Activated CD4-positive, alpha-beta T cell treated with anti-CD3 and anti-CD28 coated beads, Interleukin-2, amount 50 U/mL, for 1 hour (primary cell): ENCODE measurements around the gene LRRC14B.

ENCODE experiments used
- DNase-seq: peaks from one replicate; pipeline ENCODE4 v3.0.0-alpha.2; 2020

LRRC14B gene

DNA sequence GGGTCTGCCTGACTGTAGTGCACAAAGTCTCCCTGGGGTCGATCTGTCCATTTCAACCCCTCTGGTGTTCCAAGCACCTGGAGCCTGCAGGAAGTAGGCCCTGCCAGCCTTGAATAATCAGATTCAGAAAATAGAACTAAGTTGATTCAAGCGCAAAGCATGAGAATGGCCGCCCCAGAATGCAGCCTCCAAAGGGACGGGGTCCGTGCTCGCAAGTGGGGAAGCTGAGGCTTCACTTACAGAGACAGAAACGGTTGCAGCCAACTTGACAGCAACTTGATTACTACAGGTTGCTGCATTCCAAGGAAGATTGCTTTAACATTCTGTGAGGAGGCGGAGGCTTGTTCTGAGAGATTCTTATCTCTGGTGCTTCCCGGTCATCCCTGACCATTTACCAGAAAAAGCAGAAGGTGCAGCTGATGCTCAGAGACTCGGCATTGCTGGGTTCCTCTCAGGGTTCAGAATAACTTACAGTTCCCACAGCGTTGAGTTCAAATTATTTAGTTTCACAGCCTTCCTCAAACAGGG is 14.9 kb upstream of the LRRC14B start:
- no peak for DNase-seq

DNA sequence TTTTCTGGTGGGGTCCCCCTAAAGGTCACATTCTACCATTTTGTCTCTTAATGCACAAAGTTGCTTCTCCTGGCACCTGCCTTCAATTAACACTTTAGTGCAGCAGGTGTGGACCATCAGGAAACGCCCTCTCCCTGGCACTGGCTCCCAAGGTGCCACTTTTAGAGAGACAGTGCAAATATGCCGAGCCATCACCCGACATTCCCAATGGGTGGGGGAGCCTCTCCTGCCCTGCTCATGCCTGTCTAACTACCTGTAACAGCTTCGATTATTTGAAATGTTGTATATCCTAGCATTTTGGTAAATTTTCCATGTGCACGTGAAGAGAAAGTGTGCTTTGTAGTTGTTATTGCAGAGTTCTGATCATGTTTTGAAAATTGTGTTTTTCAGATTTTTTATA is 13.2 kb upstream of the LRRC14B start:
- DNase-seq, result no peak

DNA sequence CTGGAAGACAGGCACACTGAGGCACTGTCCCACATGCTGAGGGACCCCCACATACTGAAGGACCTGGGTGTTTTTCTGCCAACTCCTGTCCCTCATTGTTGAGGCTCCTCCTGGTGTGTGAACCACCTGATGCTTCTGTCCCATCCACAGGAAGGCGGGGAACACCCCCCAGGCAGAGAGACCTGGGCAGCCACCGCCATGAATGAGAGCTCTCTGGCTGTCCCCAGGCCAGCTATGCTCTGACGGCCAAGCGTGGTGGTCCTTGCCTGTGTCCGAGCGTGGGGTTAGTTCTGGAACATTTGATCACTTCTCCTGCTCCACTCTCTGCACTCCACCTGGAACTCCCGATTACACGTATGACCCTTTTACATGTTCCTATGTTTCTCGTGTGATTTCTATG is 11.9 kb upstream of the LRRC14B start:
- no peak for DNase-seq

DNA sequence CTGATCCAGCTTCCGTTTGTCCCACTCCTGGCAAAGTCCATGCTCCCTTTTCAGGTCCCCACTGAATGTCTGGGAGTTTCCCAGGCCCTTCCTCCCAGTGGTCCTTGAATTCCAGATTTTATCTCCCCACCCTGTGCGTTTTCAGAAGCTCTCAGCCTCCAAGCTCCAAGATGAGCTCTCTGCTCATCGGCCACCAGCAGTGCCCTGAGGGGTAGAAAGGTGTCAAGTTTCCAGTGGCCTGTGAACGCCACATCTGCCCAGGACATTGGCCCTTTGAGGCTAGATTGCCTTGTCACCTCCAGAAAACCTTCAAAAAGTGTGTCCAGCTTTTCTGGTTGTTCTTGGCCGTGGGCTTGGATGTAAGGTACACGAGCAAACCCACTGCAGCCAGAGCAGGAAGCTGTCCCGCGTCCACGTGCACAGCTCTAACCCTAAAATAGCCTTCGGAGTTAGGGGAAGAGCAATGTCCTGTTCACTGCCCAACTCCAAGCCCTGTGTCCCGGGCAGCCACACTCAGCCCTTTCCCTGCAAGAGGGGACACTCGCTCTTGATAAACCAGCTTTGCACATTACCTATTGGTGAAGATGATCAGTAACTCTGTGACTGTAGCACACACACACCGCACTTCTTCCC is 10.9 kb upstream of the LRRC14B start:
- DNase-seq, result no peak

DNA sequence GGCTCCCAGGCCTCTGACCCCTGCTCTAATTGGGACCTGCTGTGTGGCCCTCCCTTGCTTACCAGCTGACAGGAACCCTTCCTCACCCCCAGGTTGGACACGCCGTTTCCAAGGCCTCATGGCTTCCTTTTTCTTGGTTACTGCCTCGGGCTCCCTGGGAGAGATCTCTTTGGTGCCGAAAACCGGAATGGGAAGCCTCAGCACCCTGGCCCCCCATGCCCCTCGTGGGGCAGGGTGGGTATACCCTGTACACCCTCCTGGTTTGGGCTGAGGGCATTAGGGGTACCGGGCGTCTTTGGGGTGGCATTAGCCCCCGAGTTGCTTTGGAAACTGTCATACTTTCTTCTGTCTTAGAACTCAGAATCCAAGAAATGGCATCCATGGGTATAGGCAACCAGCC is 10.1 kb upstream of the LRRC14B start:
- no peak for DNase-seq

DNA sequence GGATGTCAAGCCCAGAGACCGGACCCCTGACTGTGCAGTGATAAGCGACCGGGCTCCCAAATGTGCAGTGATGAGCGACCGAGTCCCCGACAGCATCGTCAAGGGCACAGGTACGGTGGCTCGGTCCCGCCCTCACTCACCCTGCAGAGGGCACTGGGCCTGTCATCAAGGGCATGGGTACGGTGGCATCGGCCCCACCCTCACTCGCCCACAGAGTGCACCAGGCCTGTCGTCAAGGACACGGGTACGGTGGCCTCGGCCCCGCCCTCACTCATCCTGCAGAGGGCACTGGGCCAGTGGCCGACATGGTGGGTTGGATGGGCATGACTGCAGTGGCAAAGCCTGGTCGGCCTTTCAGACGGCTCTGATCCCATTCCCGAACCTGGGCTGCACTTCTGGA is 9.7 kb upstream of the LRRC14B start:
- DNase-seq, result no peak

DNA sequence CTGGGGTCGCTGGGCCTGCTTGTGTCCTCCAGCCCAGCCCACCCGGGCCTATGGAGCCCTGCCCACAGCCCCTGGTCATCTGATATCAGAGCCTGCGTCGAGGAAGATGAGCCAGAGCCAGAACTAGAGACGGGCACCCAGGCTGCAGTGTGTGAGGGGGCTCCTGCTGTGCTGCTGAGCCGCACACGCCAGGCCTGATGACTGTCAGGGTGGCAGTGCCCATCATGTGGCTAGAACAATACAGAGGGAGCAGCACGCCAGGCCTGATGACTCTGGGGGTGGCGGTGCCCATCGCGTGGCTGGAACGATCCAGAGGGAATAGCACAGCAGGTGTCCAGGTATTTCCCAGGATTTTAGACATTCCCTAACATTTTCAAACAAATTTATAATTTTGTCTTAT is 9.2 kb upstream of the LRRC14B start:
- no peak for DNase-seq

DNA sequence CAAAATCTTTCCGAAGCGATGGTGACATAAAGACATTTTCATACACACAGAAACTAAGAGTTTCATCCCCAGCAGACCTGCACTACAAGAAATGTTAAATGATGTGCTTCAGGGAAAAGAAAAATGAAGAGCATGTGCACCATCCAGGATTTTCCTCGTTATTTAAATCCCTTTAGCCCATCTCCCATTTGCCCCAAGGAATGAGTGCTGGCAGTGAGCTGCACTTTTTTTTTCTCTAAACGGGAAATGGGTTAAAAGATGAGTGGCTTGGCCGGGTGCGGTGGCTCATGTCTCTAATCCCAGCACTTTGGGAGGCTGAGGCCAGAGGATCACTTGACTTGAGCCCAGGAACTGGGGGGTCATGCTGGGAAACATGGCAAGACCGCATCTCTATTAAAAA is 6.8 kb upstream of the LRRC14B start:
- no peak for DNase-seq

DNA sequence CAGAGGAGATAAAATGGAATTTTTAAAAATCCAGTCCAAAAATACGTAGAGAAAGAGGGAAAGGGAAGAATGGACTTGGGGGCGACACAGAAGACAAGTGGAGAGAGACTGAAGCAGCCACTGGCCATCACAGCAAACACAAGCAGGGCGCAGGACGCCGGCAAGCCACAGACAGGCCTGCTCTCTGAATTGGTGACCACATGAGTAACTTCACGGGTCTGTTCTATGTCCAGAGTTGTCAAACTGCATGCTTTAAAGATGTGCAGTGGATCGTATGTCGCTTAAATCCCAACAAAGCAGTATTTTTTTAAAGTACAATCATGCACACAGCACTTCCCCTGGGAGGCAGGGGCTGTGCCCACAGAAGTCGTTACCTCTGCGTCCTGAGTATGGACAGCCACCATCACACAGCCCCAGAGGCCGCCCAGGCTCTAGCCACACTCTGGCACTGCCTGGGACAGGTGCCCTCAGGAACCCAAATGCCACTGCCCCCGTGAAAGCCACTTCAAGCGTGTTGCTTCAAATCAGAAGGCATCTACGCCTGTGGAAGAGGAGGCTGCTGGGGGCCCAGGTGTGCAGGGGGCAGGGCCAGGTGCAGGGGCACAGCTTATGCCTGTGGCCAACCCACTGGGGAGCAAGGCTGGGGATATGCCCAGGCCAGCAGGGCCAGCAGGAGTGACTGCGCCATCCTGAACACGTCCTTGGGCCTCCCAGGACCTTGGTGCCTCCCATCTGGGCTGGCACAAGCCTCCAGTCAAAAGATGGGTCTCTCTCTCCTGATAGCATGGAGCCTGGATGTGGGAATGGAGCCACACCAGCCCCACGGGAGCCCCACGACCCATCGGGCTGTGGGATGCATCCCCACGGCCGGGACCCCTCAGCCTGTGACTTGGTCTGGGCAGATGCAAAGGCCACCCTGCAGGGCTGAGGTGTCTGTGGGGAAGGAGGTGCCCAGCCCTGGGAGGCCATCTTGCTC is 5.9 kb upstream of the LRRC14B start:
- DNase-seq, result no peak

DNA sequence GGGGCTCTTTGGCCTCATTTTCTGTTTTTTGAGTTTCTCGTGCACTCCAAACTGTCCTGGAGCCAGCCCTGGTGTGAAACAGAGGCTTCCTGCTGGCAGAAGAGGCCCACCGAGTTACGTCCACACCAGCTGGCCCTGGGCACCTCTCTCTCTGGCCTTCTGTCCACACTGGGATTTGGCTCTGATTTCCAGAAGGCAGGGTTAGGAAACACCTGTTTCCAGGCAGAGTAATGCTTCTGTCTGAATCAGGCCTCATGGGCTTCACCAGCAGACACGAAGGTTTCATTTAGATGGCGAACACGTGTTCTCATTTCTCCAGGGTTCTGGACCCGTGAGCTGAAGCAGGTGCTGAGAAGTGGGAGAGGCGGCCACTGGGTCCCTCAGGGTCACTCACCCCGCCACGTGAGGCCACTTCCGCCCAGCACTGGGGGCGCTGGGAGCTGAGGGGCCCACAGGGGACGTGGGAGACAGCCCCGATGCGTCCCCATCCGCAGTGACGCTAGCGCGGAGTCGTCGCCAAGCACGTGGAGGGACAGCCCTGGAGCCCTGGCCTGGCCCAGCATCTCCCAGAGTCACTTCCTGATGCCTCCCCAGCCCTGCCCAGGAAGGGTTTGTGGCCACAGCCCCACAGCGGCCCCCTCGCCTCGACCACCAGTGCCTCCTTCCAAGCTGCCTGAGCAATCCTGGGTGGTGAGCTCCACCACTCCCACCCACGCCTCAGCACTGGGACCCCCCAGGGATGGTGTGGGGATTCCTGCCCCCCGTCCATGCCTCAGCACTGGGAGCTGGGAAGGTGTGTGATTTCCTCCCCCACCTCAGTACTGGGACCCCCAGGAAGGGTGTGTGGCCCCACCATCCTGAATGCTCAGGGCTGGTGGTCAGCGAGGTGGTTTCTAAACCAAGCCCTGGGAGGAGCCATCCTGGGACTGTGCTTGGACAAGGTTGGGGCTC is 4.9 kb upstream of the LRRC14B start:
- DNase-seq, result no peak

DNA sequence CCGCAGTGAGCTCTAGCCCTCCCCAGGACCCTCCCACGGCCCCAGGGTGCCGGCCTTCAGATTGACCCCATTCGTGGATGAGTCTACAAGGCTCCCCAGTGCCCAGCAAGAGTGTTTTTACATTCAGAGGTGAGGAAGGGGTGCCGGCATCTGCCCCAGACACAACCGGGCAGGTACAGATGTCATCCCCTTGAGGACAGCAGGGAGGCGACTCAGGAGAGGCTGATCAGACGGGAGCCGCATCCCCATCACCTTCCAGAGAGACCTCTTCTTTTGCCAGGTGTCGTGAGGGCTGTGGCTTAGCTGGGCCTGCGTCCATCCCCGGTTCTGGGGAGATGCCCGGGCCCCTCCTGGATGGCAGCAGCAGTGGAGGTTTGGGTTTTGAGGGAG is 4.3 kb upstream of the LRRC14B start:
- DNase-seq, result no peak

DNA sequence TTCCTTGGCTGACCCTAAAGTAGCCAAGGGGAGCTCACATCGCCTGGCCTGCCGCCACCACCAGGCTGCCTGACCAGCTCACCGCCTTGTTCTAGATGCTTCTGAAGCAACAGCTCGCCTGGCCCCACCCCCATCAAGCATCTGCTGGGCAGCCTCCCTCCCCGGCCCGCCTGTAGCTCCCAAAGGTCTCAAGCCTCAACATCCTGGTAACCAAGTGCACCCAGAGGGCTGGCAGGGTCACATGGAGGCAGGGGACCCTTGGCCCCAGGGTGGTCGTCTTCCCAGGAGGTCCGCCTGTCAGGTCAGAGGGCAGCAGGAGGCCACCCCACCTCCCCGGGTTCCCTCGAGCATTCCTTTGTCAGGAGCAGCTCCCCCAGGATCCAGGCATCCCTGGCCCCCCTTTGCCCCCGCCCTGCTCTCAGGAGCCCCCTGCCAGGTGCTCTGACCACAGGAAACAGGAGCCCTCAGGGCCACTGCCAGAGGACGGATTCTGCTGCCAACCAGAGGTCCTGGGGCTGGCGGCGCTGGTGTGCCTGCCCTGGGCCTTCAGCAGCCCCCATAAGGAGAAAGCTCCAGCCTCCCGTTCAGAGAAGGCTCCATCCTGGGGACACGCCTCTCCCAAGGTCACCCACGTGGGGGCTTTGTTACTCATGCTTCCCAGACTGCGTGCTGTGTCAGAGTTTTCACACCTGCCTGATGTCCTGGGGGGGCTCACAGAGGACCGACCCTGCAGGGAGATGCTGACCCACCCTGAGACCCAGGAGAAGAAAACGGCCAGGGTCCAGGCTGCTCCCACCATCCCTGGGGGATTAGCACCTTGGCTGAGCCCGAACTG is 3.5 kb upstream of the LRRC14B start:
- no peak for DNase-seq

DNA sequence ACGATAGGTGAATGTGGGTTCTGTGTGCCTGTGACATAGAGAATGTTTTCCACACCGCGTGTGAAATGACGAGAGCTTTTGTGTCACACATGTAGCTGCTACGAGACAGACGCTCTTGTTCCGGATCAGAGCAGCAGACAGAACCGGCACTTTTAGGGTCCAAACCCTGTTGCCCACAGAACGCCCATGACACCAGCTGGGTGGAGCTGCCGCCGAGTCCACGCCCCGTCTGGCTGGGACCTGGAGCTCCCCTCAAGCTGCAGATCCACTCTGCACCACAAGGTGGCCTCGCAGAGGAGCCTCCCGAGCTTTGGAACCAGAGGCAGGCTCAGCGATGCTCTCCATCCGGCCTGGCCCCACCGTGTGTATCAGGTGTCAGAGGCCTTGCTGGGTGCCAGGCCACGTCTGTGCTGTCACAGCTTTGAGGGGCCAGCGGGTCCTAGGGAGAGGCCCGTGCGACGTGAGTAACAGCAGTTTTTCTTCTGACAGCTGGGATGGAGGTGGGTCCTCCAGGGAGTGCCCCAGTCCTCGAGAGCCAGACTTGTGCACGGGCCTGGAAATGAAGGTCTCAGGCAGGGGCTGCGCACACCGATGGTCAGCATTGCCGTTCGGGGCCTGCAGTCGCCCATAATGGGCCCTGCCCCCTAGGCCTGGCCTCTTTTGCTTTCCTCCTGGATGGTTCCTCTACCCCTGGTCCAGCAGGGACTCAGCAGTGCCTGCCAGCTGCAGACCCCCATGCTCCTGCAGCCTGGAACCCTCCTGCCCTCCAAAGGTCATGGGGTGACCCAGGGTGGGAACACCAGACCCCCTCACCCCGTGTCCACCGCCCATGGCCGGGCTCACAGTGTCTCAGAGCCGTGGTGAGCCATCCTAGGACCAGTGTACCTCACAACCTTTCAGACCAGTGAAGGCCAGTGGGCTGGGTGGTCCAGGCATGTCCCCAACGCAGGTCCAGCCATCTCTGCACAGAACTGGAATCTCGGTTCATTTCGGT is 2.5 kb upstream of the LRRC14B start:
- DNase-seq, result peak; percentile 87

DNA sequence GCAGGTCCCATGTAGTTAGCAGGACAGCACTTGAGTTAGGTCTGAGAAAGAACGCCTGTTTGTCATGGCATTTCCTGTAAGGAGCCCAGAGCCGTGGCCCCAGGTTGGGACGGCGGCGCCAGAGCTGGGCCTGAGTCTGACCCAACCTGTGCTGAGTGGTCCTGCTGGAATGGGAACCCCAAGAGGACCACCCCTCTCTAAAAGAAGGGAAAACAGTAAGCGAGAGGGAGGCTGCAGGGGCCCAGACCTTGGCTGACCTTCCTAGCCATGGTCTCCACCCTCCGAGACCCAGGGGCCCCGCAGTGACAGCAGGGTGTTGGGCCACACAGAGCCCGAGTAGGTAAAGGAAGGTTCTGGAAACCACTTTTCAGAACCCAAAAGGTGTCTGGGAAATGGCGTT is 1.8 kb upstream of the LRRC14B start:
- no peak for DNase-seq

DNA sequence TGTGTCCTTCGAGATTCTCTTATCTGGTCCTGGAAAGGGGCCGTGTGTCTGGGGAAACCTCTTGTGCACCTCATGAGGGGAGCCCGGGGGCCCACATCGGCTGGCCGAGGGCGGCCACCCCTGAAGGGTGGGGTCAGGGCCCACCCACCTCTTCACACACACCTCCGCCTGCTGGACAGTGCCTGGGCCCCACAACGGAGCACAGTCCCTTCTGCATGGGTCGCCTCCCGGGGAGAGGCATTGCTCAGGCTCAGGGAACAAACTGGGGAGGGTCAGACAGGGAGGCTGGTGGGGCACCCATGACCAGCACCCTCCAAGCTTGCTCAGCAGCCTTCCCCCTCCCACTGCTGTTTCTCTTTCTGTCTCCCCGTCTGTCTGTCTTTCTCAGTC is 1.3 kb upstream of the LRRC14B start:
- no peak for DNase-seq

DNA sequence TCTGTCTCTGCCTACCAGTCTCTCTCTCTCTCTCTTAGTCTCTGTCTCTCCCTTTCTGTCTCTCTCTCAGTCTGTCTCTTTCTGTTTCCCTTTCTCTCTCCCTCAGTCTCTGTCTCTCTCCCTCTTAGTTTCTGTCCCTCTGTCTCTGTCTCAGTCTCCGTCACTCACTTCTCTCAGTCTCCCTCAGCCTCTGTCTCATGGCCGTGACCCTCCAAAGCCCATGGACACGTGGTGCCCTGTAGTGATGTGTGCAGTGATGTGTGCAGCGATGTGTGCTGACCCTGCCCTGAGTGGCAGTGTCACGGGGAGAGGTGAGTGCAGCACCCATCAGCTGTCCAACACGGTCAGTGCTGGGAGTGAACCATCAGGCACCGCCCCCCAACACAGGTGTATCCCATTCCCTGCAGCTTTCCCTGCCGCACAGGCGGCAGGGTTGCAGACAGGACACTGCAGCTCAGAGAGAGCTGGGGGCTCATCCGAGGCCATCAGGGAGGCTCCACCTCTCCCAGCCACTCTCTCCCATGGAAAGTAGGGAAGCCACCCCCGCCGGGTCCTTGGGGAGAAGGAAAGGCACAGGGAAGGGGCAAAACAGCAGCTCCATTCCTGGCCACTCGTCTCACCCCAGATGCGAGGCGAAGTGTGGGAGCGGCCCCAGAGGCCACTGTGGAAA is 794 bp upstream of the LRRC14B start:
- no peak for DNase-seq

DNA sequence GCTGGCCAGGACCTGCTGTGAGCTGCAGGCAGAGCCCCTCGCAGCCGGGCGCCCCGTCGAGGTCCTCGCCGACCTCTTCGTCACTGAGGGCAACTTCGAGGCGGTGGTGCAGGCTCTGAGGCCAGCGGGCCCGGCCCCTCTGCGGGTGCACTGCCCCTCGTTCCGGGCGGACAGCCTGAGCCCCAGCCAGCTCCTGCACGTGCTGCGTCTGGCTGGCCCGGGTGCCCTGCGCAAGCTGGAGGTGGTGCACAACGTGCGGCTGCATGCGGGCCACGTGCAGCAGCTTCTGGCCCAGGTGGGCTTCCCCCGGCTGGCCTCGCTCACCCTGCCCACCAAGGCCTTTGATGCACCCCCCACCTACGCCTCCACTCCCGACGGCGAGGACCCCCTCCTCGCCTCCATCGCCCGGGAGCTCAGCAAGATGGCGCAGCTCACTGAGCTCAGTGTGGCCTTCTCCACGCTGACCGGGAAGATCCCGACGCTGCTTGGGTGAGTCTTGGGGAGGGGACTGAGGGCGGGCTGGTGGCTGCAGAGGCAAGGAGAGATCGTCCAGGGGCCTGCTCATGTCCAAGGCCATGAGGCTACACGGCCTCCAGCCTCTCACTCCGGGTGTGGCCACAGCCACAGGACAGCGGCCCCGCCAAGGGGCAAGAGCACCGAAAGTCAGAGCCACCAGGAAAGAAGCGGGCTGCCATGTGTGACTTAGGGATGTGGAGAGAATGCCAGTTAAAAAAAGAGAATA is 825 bp downstream of the LRRC14B start:
- no peak for DNase-seq

DNA sequence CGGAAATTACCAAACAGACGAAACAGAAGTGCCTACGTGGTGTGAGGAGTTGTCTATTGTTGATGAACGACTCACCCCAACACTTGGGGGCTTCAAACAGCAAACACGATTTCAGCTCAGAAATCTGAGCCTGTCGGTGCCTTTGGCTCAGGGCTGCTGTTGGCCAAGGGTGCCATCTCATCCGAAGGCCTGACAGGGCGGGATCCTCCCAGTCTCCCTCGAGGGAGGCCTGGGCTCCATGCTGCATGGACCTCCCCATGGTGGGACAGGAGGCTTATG is 1.3 kb downstream of the LRRC14B start:
- DNase-seq, result no peak

DNA sequence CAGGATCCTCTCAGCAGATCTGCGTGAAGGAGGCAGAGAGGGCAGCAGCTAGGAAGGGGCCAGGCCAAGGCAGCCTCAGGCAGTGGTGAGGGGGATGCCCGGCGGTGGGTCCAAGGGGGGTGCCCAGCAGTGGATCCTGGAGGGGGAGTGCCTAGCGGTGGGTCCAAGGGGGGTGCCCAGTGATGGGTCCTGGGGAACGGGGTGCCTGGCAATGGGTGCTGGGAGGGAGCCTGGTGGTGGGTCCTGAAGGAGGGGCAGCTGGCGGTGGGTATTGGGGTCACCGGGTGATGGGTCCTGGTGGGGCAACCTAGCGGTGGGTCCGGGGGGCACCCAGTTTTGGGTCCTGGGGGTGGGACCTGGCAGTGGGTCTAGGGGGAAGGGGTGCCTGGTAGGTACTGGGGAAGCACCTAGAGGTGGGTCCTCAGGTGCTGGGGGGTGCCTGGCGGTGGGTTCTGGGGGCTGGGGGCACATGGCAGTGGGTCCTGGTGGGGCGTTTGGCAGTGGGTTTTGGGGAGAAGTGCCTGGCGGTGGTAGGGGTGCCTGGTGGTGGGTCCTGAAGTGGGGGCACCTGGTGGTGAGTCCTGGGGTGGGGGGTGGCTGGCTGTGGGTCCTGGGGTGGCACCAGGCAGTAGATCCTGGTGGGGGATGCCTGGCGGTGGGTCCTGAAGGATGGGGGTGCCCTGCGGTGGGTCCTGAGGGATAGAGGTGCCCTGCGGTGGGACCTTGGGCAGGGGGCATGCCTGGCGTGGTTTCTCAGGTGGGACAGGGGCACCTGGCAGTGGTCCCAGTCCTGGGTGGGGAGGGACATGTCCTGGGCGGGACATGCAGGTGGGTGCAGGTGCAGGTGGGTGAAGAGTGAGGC is 1.9 kb downstream of the LRRC14B start:
- no peak for DNase-seq
